Measurements from ENCODE around the gene DHFR2.
A peak's percentile ranks its signal among the peaks of the same experiment; 100 is the strongest.

- TF ChIP-seq POLR2A (IDR thresholded peaks at IDR 0.05) (no peak), CTCF (IDR thresholded peaks at IDR 0.05) (peak; percentile 48 to 57 (median 56))
These were observed 25.7 kb downstream of the DHFR2 start for GRCh38 chr3:94036909-94037507.
